ENCODE results near the gene PPP2R5D. TPM values are rescaled to one million over a fixed set of nuclear protein-coding genes. Genes with fewer than 3 reads are reported as not detected.

PPP2R5D gene
- total RNA-seq, 1 donor from 2014 or later = 21.2 TPM

GRCh38 chr6:43060034-43060754 lies 75.8 kb downstream of the PPP2R5D start:
- peak; percentile 49 for ATAC-seq

GRCh38 chr6:43060755-43061633 lies 76.6 kb downstream of the PPP2R5D start:
- no peak for ATAC-seq

- no peak for ATAC-seq
These were observed 77.5 kb downstream of the PPP2R5D start for GRCh38 chr6:43061861-43062260.

Other genes starting within 250 kb of the PPP2R5D start
- gene TBCC, start 238.5 kb upstream of the PPP2R5D start, total RNA-seq = 15.0 TPM
- gene BICRAL, start 202.5 kb upstream of the PPP2R5D start, total RNA-seq = 6.1 TPM
- gene RPL7L1, start 105.0 kb upstream of the PPP2R5D start, total RNA-seq = 62.7 TPM
- not detected for gene PTCRA, start 68.5 kb upstream of the PPP2R5D start, total RNA-seq
- gene CNPY3, start 55.1 kb upstream of the PPP2R5D start, total RNA-seq = 13.6 TPM
- gene GNMT, start 23.8 kb upstream of the PPP2R5D start, total RNA-seq = not detected
- 19.4 TPM for gene PEX6, start 5.4 kb upstream of the PPP2R5D start, total RNA-seq
- gene MEA1, start 29.4 kb downstream of the PPP2R5D start, total RNA-seq = 46.1 TPM
- gene KLHDC3, start 29.7 kb downstream of the PPP2R5D start, total RNA-seq = 32.6 TPM
- gene RRP36, start 37.1 kb downstream of the PPP2R5D start, total RNA-seq = 48.3 TPM
- gene CUL7, start 69.3 kb downstream of the PPP2R5D start, total RNA-seq = 10.3 TPM
- 45.0 TPM for gene MRPL2, start 74.9 kb downstream of the PPP2R5D start, total RNA-seq
- gene KLC4, start 75.1 kb downstream of the PPP2R5D start, total RNA-seq = 7.5 TPM
- gene PTK7, start 91.7 kb downstream of the PPP2R5D start, total RNA-seq = 37.3 TPM
- 19.3 TPM for gene SRF, start 186.7 kb downstream of the PPP2R5D start, total RNA-seq
- gene CUL9, start 197.6 kb downstream of the PPP2R5D start, total RNA-seq = 23.6 TPM
- gene DNPH1, start 244.9 kb downstream of the PPP2R5D start, total RNA-seq = 40.2 TPM